GM21737 (cell line): Measurements from ENCODE around the gene ATP8B3.
"Not testable (repeated sequence)": the region's sequence is repeated elsewhere in the genome, so short reads cannot be mapped to it uniquely, and the experiment has no call there.

Source experiments
- ATAC-seq: cut with Tn5 transposase; IDR thresholded peaks from one replicate; pipeline ENCODE4 v1.9.1; 2021; ENCODE audit warnings: mild to moderate bottlenecking, moderate library complexity; ENCODE audit not compliant: unreplicated experiment

Gene ATP8B3

DNA sequence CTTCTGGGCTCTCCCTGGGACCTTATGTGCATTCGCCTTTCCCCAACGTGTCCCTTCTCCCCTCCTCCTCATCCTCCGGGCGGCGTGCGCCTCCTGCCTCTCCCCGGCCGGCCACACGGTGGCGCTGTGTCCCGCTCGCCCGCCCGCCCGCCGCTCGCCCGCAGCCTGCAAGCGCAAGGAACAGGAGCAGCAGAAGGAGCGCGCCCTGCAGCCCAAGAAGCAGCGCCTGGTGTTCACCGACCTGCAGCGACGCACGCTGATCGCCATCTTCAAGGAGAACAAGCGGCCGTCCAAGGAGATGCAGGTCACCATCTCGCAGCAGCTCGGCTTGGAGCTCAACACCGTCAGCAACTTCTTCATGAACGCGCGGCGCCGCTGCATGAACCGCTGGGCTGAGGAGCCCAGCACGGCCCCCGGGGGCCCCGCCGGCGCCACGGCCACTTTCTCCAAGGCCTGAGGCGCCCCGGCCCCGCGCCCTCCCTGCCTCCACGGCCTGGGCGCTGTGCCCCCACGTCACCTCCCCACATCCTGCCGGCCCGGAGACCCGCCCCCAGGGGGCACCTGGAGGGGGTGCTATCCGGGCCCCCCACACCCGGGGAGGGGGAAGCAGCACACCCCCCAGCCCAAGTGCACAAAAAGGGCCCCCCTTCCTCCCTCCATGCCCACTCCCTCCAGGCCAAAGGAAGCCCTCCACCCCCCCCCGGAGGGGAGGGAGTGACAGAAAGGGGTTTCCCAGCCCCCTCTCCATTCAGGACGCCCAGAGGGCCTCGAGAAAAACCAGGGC lies 36.9 kb downstream of the ATP8B3 start:
- no peak for ATAC-seq

DNA sequence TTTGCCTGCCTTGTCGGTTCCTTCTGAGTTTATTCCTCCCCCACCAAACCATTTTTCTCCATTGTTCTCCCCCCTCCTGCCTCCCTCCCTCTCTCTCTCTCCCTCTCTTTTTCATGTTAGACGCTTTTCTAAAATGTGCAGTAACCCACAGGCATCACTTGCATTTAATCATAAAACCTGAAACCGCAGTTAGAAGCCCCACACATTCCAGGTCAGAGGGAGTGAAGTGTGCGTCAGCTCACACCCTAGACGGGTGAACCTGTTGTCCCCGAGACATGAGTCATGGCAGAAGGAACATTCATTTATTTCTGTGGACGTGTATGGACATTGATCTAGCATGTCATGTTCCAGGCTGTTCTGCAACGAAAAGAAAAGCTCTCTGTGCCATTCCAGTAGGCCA lies 38.9 kb downstream of the ATP8B3 start:
- ATAC-seq, result no peak

DNA sequence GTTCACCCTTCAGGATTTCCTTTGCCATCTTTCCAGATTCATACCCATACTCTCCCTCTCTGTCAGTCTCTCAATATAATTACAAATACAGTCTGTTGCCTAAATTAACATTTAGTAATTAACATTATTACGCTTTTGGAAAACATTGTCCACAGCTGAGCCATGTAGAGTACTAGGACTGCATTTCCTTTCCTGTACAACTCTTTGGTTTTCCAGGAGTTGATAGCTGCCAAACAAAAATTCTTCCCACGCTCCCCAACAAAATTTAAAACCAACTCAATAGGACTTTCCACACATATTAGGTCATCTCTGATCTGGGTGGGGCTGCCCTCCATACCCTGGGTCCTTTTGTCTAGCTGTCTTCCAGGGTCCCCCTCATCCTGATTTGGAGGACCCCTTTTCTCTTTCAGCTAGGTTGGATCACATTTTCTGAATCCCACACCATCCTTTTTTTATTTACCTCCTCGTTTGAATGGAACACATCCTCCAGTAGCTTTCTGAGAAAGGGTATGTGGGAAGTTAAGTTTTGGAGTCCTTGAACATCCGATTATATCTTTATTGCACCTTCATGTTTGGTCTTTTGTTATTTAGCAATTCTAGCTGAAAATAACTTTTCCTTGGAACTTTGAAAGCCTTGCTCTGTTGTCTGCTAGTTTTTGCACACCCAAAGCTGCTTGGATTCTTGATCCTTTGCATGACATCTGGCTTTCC lies 41.1 kb downstream of the ATP8B3 start:
- no peak for ATAC-seq

DNA sequence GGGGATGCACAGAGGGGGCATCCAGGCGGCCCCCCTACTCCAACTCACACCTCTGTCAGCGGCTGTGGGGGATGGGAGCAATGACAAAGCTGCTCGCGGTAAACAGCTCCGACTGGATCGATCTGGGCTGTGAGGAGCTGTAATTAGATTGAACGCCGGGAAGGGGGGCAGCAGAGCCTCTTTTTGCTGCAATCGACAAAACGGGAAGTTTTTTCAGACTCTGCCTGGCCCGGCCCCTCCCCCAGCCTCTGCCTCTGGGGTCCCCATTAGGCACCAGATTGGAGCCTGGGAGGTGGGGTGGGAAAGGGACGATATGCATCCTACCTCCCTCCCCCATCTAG lies 42.5 kb downstream of the ATP8B3 start:
- ATAC-seq, result no peak

DNA sequence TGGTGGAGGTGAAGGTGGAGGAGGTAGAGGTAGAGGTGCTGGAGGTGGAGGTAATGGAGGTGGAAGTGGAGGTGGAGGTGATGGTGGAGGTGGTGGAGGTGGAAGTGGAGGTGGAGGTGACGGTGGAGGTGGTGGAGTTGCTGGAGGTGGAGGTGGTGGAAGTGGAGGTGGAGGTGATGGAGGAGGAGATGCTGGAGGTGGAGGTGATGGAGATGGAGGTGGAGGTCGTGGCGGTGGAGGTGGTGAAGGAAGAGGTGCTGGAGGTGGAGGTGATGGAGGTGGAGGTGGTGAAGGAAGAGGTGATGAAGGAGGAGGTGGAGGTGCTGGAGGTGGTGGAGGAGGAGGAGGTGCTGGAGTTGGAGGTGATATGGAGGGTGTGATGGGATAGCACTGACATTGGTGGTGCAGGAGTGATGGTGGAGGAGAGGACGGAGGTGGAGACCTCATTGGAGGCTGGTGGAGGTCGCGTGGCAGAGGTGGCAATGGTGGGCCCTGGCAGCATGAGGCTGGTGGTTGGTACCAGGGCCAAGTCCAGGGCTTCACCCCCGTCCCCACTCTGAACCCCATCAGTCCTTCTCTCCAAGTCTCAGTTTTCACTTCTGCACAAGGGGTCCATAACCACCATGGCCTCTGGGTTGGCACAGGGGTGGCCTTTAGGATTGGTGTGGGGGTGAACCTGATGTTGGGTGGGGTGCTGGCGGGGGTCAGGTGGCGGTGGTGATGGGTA lies 43.0 kb downstream of the ATP8B3 start:
- ATAC-seq, result no peak

GRCh38 chr19:1768248-1768647 lies 43.8 kb downstream of the ATP8B3 start:
- no peak for ATAC-seq

GRCh38 chr19:1767464-1767933 lies 44.6 kb downstream of the ATP8B3 start:
- ATAC-seq, result no peak

- ATAC-seq, result no peak
Observed at GRCh38 chr19:1766800-1767352, 45.2 kb downstream of the ATP8B3 start.

GRCh38 chr19:1765904-1766799 lies 45.9 kb downstream of the ATP8B3 start:
- no peak for ATAC-seq

DNA sequence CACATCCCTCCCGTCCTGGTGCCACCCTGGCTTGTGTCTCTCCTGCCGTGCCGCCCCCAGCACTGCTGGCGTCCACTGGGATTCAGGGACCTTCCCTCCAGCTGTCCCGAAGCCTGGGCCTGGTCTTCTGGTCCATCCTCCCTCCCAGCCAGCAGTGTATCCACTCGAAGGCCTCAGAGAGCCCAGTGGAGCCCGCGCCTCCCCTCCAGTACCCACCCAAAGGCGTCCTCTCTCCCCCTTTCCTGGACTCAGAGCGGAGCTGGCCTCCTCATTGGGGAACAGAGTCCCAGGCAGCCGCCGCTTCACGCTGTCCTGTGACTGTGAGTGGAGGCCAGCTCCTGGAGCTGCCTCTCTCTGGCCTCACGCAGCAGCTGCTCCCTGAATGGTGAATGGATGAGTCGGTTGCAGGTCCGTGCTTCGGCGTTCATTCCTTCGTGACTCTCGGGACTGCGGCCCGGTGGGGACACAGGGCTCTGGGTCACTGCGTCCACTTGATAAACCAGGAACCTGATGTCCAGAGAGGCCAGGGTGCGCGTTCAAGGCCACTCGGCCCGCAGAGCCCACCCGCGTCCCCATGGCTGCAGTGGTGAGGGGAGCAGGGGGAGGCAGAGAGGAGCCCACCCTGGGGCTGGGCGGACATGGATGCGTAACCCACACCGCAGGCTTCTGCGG lies 46.7 kb downstream of the ATP8B3 start:
- ATAC-seq, result no peak

- no peak for ATAC-seq
Observed at GRCh38 chr19:1764729-1765128, 47.3 kb downstream of the ATP8B3 start.

DNA sequence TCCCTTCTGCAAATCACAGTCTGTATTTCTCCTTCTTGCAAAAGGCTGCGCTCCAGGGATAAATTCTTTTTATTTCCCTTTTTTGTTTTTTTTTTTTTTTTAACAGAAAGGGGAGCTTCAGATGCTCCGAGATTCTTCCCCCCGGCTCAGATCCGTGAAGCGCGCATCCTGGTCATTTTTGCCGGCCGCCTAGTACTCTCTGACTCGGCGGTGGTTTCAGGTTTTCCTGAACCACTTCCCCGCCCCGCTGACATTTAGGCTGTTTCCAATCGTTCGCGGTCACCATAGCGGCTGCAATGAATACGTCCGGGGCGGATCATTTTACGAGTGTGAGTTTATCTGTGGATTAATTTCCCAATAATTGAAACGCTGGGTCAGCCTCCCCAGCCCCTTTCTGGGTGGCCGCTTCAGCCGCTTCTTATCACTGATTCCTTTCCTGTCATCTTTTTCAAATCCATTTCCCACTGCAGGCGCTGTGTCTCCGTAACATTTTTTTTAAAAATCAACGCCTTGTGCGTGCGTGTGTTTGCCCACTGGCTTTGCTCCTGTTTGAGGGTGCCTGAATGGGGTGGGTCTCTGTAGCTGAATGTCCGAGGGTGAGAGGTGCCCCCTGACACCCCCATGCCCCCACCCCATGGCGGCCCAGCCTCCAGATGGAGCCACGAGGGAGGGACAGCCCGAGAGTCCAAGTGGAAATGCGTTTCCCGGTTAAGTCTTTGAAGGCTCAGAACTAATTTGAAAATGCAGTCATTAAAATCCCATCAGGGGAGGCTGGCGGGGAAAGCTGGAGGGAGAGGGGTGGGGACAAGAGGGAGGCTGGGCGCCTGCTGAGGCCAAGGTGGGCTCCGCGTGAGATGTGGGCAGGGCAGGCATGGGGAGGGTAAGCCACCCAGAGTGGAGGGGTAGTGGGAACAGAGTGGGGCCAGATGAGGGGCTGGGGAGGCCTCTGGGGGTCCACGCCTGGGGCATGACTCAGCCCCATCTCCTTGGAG lies 48.1 kb downstream of the ATP8B3 start:
- no peak for ATAC-seq

DNA sequence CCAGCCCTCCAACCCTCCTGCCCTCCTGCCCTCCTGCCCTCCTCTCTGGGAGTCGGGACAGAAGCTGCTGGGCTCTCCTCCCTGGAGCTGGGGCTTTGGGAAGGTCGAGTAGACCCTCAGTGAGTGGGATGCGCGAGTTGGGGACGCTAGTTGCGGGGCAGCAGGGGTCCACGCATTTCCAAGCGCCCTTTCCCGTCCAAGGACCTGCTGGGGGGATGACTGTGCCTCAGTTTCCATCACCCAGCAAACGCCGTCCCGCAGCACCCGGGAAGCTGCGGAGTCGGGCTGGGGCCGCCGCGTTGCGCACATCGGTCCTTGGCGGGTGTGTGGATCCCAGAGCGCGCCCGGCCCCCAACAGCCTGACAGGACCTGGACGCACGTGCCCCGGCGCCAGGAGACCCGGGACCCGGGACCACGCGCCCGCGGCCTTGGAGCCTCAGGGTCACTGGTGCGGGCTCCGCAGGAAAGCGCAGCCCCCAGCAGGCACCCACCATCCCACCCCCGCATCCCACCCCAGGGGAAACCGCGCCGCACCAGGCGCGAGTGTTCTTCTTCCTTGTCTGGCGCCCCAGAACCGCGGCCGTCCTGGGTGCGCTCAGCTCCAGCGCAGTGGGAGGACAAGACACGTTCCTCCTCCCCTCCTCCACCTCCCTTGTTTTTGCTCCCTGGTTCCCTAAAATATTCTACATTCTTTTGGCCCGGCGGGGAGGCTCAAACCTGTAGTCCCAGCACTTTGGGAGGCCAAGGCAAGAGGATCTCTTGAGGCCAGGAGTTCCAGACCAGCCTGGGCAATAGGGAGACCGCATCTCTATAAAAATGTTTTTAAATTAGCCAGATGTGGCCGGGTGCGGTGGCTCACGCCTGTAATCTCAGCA lies 49.6 kb downstream of the ATP8B3 start:
- ATAC-seq, result no peak

DNA sequence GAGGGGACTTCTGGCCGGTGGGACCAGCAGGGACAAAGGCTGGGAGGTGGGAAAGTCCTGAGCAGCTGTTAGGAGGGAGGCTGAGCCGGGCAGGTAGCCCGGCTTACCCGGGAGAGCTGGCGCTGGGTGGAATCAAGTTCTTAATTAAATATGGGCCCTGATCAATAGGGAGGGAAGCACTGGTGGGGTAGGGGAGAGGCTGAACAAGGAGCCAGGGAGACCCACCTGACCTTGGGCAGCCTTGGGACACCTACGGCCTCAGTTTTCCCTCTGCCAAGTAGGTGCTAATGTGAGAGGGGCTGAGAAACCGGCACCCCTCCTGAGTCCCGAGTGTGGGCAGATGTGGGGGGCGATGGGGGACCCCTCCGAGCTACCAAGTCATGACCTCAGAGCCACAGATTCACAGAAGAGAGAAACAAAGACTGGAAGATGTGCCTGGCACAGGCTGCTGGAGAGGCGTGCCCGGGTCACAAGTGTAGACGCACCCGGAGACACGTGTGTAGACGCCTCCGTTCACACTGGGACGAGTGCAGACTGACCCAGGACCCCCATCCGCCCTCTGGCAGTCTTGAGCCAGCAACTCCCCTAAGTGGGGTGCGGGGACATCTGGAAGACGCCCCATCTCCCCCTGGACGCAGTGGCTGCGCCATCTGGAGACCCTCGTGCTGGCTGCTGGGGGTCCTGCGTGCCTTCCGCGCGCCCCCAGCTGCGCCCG lies 50.4 kb downstream of the ATP8B3 start:
- no peak for ATAC-seq

DNA sequence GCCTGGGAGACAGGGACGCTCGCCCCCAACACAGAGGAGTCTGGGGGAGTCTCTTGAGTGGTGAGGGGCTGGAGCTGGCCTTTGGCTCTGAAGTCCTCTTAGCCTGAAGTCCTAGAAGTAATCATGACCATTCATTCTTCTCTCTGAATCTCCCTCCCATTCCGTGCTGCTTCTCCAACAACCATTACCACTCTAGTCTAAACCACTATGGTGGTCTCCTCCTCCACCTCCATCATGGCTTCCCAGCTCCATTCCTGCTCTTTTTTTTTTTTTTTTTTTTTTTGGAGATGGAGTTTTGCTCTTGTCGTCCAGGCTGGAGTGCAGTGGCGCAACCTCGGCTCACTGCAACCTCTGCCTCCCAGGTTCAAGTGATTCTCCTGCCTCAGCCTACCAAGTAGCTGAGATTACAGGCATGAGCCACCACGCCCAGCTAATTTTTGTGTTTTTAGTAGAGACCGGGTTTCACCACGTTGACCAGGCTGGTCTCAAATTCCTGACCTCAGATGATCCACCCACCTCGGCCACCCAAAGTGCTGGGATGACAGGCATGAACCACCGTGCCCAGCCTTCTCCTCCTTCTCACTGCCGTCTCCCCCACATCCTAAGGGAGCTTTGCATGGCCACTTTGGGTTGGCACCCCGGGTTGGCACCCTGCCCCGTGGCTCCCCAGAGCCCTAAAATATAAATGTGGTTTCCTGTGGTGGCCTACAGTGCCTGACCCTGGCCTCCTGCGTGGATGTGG lies 51.1 kb downstream of the ATP8B3 start:
- ATAC-seq, result not testable (repeated sequence)

DNA sequence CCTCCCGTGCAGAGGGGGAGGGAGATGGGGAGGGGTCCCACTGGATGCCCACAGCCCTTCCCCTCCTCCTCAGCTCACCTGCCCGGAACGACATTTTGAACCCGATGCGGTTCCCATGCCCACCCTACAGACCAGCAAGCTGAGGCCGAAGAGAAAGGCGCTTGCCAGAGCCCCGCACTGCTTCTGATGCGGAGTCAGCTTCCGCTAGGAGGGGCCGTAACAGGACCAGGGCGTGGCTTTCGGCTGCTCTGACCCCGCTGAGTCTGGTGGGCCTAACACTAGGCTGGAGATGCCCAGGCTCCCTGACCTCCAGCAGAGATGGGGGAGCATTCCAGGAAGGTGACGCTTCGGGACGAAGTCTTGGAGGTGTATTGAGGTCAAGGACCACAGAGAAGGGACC lies 52.1 kb downstream of the ATP8B3 start:
- no peak for ATAC-seq
